ENCODE data around the gene CHAF1B.

The CHAF1B gene

DNA sequence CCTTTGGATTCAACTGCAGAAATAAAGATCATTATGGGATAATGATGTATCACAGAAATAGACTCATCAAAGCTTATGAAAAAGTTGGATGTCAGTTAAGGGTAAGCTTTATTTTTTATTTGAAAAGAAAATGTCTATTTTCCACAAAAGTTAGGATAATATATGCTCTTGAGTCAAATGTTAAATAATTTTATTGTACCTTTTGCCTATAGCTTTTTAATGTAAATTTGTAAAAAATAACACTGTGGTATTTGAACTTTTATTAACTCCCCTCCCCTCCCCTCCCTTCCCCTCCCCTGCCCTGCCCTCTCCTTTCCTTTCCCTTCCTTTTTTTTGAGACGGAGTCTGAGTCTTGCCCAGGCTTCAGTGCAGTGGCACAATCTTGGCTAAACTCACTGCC, 40.3 kb upstream of the CHAF1B start:
- Histone ChIP-seq H3K4me3 (ENCODE audit: low read depth, low read length) (no peak overlapping the region), H3K36me3 (ENCODE audit: control insufficient read depth in 2 of 2, insufficient read depth in 1 of 2, low read length in 2 of 2) (peaks cover 86 to 90% of the 10 kb centered on the region in 2 experiments), H3K9me3 (ENCODE audit: control insufficient read depth, insufficient read depth, low read depth, low read length) (no peaks in the 10 kb centered on the region), H3K27ac (ENCODE audit: extremely low read depth, low read depth, low read length) (no peak overlapping the region), H3K4me1 (ENCODE audit: control insufficient read depth, insufficient read depth, low read length) (no peaks in the 10 kb centered on the region)
- CTCF ChIA-PET = interaction anchor here (0.8 kb wide), 1 partner anchor 204 kb away, joined by 4 read pairs; no protein-coding TSS in a partner anchor
- POLR2A ChIA-PET = interaction anchor here (1.1 to 1.2 kb wide), 2 partner anchors 9 to 25 kb away, joined by 3 to 6 read pairs; partner anchors contain the start of gene MORC3
- TF ChIP-seq, protein P1, sequence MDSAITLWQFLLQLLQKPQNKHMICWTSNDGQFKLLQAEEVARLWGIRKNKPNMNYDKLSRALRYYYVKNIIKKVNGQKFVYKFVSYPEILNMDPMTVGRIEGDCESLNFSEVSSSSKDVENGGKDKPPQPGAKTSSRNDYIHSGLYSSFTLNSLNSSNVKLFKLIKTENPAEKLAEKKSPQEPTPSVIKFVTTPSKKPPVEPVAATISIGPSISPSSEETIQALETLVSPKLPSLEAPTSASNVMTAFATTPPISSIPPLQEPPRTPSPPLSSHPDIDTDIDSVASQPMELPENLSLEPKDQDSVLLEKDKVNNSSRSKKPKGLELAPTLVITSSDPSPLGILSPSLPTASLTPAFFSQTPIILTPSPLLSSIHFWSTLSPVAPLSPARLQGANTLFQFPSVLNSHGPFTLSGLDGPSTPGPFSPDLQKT (IDR thresholded peaks at IDR 0.05; ENCODE audit: borderline replicate concordance, low read depth, low read length) = no peak
- TF ChIP-seq ZSCAN16 (tag by site-specific recombination; IDR thresholded peaks at IDR 0.05) (no peak), ZNF223 (tag by site-specific recombination; IDR thresholded peaks at IDR 0.05) (no peak), ZBTB17 (tag by site-specific recombination; IDR thresholded peaks at IDR 0.05) (no peak), ZNF16 (tag by site-specific recombination; IDR thresholded peaks at IDR 0.05; ENCODE audit: low read depth) (no peak), ZNF221 (tag by site-specific recombination; IDR thresholded peaks at IDR 0.05; ENCODE audit: borderline replicate concordance) (no peak), TCF7L2 (IDR thresholded peaks at IDR 0.05; ENCODE audit: borderline replicate concordance, low read depth, low read length) (no peak), ZNF558 (tag by site-specific recombination; IDR thresholded peaks at IDR 0.05) (no peak), IKZF3 (tag by site-specific recombination; IDR thresholded peaks at IDR 0.05) (no peak), ZNF341 (tag by site-specific recombination; IDR thresholded peaks at IDR 0.05; ENCODE audit: low read depth) (no peak), ZNF701 (tag by site-specific recombination; IDR thresholded peaks at IDR 0.05) (no peak), ZNF623 (tag by site-specific recombination; IDR thresholded peaks at IDR 0.05) (no peak), ZNF311 (tag by site-specific recombination; IDR thresholded peaks at IDR 0.05; ENCODE audit: borderline replicate concordance) (no peak), ZNF354C (tag by site-specific recombination; IDR thresholded peaks at IDR 0.05; ENCODE audit: borderline replicate concordance, low read depth) (no peak), ZNF175 (tag by site-specific recombination; IDR thresholded peaks at IDR 0.05) (no peak)
- TF ChIP-seq, protein P2, sequence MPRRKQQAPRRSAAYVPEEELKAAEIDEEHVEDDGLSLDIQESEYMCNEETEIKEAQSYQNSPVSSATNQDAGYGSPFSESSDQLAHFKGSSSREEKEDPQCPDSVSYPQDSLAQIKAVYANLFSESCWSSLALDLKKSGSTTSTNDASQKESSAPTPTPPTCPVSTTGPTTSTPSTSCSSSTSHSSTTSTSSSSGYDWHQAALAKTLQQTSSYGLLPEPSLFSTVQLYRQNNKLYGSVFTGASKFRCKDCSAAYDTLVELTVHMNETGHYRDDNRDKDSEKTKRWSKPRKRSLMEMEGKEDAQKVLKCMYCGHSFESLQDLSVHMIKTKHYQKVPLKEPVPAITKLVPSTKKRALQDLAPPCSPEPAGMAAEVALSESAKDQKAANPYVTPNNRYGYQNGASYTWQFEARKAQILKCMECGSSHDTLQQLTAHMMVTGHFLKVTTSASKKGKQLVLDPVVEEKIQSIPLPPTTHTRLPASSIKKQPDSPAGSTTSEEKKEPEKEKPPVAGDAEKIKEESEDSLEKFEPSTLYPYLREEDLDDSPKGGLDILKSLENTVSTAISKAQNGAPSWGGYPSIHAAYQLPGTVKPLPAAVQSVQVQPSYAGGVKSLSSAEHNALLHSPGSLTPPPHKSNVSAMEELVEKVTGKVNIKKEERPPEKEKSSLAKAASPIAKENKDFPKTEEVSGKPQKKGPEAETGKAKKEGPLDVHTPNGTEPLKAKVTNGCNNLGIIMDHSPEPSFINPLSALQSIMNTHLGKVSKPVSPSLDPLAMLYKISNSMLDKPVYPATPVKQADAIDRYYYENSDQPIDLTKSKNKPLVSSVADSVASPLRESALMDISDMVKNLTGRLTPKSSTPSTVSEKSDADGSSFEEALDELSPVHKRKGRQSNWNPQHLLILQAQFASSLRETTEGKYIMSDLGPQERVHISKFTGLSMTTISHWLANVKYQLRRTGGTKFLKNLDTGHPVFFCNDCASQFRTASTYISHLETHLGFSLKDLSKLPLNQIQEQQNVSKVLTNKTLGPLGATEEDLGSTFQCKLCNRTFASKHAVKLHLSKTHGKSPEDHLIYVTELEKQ (tag by site-specific recombination; IDR thresholded peaks at IDR 0.05; ENCODE audit: borderline replicate concordance) = no peak
- TF ChIP-seq, protein P3, sequence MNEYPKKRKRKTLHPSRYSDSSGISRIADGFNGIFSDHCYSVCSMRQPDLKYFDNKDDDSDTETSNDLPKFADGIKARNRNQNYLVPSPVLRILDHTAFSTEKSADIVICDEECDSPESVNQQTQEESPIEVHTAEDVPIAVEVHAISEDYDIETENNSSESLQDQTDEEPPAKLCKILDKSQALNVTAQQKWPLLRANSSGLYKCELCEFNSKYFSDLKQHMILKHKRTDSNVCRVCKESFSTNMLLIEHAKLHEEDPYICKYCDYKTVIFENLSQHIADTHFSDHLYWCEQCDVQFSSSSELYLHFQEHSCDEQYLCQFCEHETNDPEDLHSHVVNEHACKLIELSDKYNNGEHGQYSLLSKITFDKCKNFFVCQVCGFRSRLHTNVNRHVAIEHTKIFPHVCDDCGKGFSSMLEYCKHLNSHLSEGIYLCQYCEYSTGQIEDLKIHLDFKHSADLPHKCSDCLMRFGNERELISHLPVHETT (tag by site-specific recombination; IDR thresholded peaks at IDR 0.05) = no peak
- TF ChIP-seq, protein P4, sequence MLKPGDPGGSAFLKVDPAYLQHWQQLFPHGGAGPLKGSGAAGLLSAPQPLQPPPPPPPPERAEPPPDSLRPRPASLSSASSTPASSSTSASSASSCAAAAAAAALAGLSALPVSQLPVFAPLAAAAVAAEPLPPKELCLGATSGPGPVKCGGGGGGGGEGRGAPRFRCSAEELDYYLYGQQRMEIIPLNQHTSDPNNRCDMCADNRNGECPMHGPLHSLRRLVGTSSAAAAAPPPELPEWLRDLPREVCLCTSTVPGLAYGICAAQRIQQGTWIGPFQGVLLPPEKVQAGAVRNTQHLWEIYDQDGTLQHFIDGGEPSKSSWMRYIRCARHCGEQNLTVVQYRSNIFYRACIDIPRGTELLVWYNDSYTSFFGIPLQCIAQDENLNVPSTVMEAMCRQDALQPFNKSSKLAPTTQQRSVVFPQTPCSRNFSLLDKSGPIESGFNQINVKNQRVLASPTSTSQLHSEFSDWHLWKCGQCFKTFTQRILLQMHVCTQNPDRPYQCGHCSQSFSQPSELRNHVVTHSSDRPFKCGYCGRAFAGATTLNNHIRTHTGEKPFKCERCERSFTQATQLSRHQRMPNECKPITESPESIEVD (tag by site-specific recombination; IDR thresholded peaks at IDR 0.05) = no peak
- TF ChIP-seq, protein P5, sequence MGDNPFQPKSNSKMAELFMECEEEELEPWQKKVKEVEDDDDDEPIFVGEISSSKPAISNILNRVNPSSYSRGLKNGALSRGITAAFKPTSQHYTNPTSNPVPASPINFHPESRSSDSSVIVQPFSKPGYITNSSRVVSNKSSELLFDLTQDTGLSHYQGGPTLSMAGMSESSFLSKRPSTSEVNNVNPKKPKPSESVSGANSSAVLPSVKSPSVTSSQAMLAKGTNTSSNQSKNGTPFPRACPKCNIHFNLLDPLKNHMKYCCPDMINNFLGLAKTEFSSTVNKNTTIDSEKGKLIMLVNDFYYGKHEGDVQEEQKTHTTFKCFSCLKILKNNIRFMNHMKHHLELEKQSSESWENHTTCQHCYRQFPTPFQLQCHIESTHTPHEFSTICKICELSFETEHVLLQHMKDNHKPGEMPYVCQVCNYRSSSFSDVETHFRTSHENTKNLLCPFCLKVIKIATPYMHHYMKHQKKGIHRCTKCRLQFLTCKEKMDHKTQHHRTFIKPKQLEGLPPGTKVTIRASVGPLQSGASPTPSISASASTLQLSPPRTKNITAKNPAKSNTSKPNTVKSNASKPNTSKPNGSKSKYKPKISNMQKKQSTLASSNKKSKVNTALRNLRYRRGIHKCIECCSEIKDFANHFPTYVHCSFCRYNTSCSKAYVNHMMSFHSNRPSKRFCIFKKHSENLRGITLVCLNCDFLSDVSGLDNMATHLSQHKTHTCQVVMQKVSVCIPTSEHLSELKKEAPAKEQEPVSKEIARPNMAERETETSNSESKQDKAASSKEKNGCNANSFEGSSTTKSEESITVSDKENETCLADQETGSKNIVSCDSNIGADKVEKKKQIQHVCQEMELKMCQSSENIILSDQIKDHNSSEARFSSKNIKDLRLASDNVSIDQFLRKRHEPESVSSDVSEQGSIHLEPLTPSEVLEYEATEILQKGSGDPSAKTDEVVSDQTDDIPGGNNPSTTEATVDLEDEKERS (tag by site-specific recombination; IDR thresholded peaks at IDR 0.05) = no peak
- TF ChIP-seq, protein P6, sequence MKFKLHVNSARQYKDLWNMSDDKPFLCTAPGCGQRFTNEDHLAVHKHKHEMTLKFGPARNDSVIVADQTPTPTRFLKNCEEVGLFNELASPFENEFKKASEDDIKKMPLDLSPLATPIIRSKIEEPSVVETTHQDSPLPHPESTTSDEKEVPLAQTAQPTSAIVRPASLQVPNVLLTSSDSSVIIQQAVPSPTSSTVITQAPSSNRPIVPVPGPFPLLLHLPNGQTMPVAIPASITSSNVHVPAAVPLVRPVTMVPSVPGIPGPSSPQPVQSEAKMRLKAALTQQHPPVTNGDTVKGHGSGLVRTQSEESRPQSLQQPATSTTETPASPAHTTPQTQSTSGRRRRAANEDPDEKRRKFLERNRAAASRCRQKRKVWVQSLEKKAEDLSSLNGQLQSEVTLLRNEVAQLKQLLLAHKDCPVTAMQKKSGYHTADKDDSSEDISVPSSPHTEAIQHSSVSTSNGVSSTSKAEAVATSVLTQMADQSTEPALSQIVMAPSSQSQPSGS (tag by site-specific recombination; IDR thresholded peaks at IDR 0.05; ENCODE audit: low read depth) = no peak
